Colonic mucosa (tissue), 4 donors: ENCODE results near the gene NTN1. TPM values are rescaled to one million over a fixed set of nuclear protein-coding genes. Genes with fewer than 3 reads are reported as not detected.
"Not testable (repeated sequence)": the region's sequence is repeated elsewhere in the genome, so short reads cannot be mapped to it uniquely, and the experiment has no call there.

ENCODE experiments used
- DNase-seq: peaks from one replicate; pipeline ENCODE4 v3.0.0-alpha.2; 2020
- H3K27ac ChIP-seq: fragments of 200-600 bp; one replicate; pipeline ENCODE4 v1.8.0; 2021
- H3K27me3 ChIP-seq: fragments of 200-600 bp; one replicate; pipeline ENCODE4 v1.8.0; 2021
- H3K36me3 ChIP-seq: fragments of 200-600 bp; one replicate; pipeline ENCODE4 v1.8.0; 2021
- H3K4me1 ChIP-seq: fragments of 200-600 bp; one replicate; pipeline ENCODE4 v1.8.0; 2021; ENCODE audit warnings: mild to moderate bottlenecking
- H3K4me3 ChIP-seq: fragments of 200-600 bp; one replicate; pipeline ENCODE4 v1.8.0; 2021
- H3K9ac ChIP-seq, 2 donors: one replicate each; pipeline ENCODE4 v1.7.0; 2013; ENCODE audit warnings: control low read depth in 2 of 2, low read depth in 2 of 2, low read length in 2 of 2
- H3K9me3 ChIP-seq: fragments of 200-600 bp; one replicate; pipeline ENCODE4 v1.8.0; 2021
- CTCF ChIP-seq: fragments of 200-600 bp; IDR thresholded peaks from one replicate; pipeline ENCODE4 v1.8.0; 2022; ENCODE audit warnings: antibody characterized with exemption, mild to moderate bottlenecking
- intact Hi-C: fragments of 100-400 bp; cut with DNase I; formaldehyde crosslinking; loops from one replicate; pipeline ENCODE4 v1.14.1; 2022
- total RNA-seq, 2 donors: library from RNA; stranded (reverse); fragmentation: NEBNext Ultra II Directional in 1 of 2; extraction: Animal tissue kit (Norgen Biotek cat#: 25700) in 1 of 2; gene quantifications; one replicate each; pipeline ENCODE4 v1.2.1, GENCODE V29; 2021
- donor health status: healthy.
- donor health status: DM: no; HTN: no; CAD: no.
- donor health status: DM: no; HTN: no; CAD: no.

NTN1 gene
- total RNA-seq, 2 donors from 2014 or later = 2.1 to 5.5 TPM

GRCh38 chr17:9090641-9091096 lies 69.4 kb downstream of the NTN1 start:
- no peak for DNase-seq
- no peaks in the 10 kb centered on the region for H3K36me3 ChIP-seq
- no peak overlapping the region for H3K4me3 ChIP-seq
- no peaks in the 10 kb centered on the region for H3K9me3 ChIP-seq
- no peak overlapping the region for H3K9ac ChIP-seq
- no peaks in the 10 kb centered on the region for H3K4me1 ChIP-seq
- H3K27ac ChIP-seq = no peak overlapping the region
- H3K27me3 ChIP-seq = no peaks in the 10 kb centered on the region
- intact Hi-C loops = no loop called here
- no peak for TF ChIP-seq CTCF

- H3K36me3 ChIP-seq = no peaks in the 10 kb centered on the region
- no peak overlapping the region for H3K9ac ChIP-seq
- no peaks in the 10 kb centered on the region for H3K9me3 ChIP-seq
- no peak for TF ChIP-seq CTCF
- DNase-seq = no peak
- H3K27me3 ChIP-seq = no peaks in the 10 kb centered on the region
- no peak overlapping the region for H3K4me3 ChIP-seq
- H3K4me1 ChIP-seq = no peaks in the 10 kb centered on the region
- H3K27ac ChIP-seq = no peak overlapping the region
- intact Hi-C loops = no loop called here
Observed at GRCh38 chr17:9094193-9094592, 72.9 kb downstream of the NTN1 start.

- intact Hi-C loops = no loop called here
- H3K4me3 ChIP-seq = no peak overlapping the region
- DNase-seq = no peak
- no peak overlapping the region for H3K27ac ChIP-seq
- H3K9ac ChIP-seq = no peak overlapping the region
- TF ChIP-seq CTCF = no peak
- H3K4me1 ChIP-seq = no peaks in the 10 kb centered on the region
- no peaks in the 10 kb centered on the region for H3K27me3 ChIP-seq
- H3K36me3 ChIP-seq = no peaks in the 10 kb centered on the region
- H3K9me3 ChIP-seq = no peaks in the 10 kb centered on the region
Observed at GRCh38 chr17:9095390-9095789, 74.1 kb downstream of the NTN1 start.

GRCh38 chr17:9098242-9098825 lies 77.0 kb downstream of the NTN1 start:
- H3K27ac ChIP-seq = no peak overlapping the region
- no peak overlapping the region for H3K4me3 ChIP-seq
- H3K4me1 ChIP-seq = no peaks in the 10 kb centered on the region
- H3K9me3 ChIP-seq = no peaks in the 10 kb centered on the region
- no peak overlapping the region for H3K9ac ChIP-seq
- no peaks in the 10 kb centered on the region for H3K27me3 ChIP-seq
- no peak for DNase-seq
- no peaks in the 10 kb centered on the region for H3K36me3 ChIP-seq
- intact Hi-C loops = no loop called here
- no peak for TF ChIP-seq CTCF

- Histone ChIP-seq H3K9ac (no peak overlapping the region), H3K9me3 (no peaks in the 10 kb centered on the region), H3K4me3 (no peak overlapping the region), H3K27ac (no peak overlapping the region), H3K36me3 (no peaks in the 10 kb centered on the region), H3K4me1 (no peaks in the 10 kb centered on the region), H3K27me3 (no peaks in the 10 kb centered on the region)
- intact Hi-C loops = no loop called here
- no peak for DNase-seq
- TF ChIP-seq CTCF = no peak
Observed at GRCh38 chr17:9101356-9101755, 80.0 kb downstream of the NTN1 start.

GRCh38 chr17:9103193-9103592 lies 81.9 kb downstream of the NTN1 start:
- DNase-seq, H3K9me3 ChIP-seq, H3K27me3 ChIP-seq, intact Hi-C loops, H3K27ac ChIP-seq, H3K36me3 ChIP-seq, H3K4me3 ChIP-seq, H3K4me1 ChIP-seq, H3K9ac ChIP-seq: not testable (repeated sequence)
